Upper lobe of left lung (tissue), 6 donors: ENCODE results near the gene ZCWPW1. TPM values are rescaled to one million over a fixed set of nuclear protein-coding genes. Genes with fewer than 3 reads are reported as not detected.
"Not testable (repeated sequence)": the region's sequence is repeated elsewhere in the genome, so short reads cannot be mapped to it uniquely, and the experiment has no call there.

Source experiments
- ATAC-seq, 2 donors: fragments of 200-7000 bp; cut with Tn5 transposase; one replicate each; pipeline ENCODE4 v1.9.1; 2022; ENCODE audit warnings: mild to moderate bottlenecking in 2 of 2, moderate library complexity in 2 of 2; ENCODE audit not compliant: low FRiP score in 2 of 2
- DNase-seq, 2 donors: peaks; one replicate each; pipeline ENCODE4 v3.0.0-alpha.2; 2019 to 2020
- H3K27ac ChIP-seq, 4 donors: fragments of 200-600 bp; sonication (generic); one replicate each; pipeline ENCODE4 v1.5.1; 2016 to 2019
- H3K27me3 ChIP-seq, 4 donors: fragments of 200-600 bp; sonication (generic); one replicate each; pipeline ENCODE4 v1.5.1; 2017 to 2019
- H3K36me3 ChIP-seq, 4 donors: fragments of 200-600 bp; sonication (generic); one replicate each; pipeline ENCODE4 v1.5.1; 2016 to 2019
- H3K4me1 ChIP-seq, 4 donors: fragments of 200-600 bp; sonication (generic); one replicate each; pipeline ENCODE4 v1.5.1; 2018 to 2019
- H3K4me3 ChIP-seq, 4 donors: fragments of 200-600 bp; sonication (generic); one replicate each; pipeline ENCODE4 v1.5.1; 2017 to 2019; ENCODE audit warnings: mild to moderate bottlenecking in 2 of 4, moderate library complexity in 1 of 4
- H3K9me3 ChIP-seq, 4 donors: fragments of 200-600 bp; sonication (generic); one replicate each; pipeline ENCODE4 v1.5.1; 2018 to 2019
- EP300 ChIP-seq, 4 donors: sonication (generic); formaldehyde crosslinking; IDR thresholded peaks; one replicate each; pipeline ENCODE4 v1.5.1; 2017; ENCODE audit warnings: antibody characterized with exemption in 4 of 4, control low read depth in 2 of 4
- POLR2A ChIP-seq, 4 donors: fragments of 450-650 bp; IDR thresholded peaks; one replicate each; pipeline ENCODE4 v1.5.1; 2016 to 2017; ENCODE audit warnings: antibody characterized with exemption in 4 of 4, mild to moderate bottlenecking in 2 of 4
- POLR2AphosphoS5 ChIP-seq, 2 donors: sonication (generic); formaldehyde crosslinking; IDR thresholded peaks; one replicate each; pipeline ENCODE4 v1.5.1; 2017; ENCODE audit warnings: antibody characterized with exemption in 2 of 2
- WGBS, 2 donors: methylation state at CpG; one replicate each; pipeline ENCODE4 v1.1.5; 2017 to 2018; 5-methylcytosine and 5-hydroxymethylcytosine counted together
- total RNA-seq, 6 donors: library from RNA; depleted of rRNA in 4 of 6; stranded (reverse); fragments of >200 nt in 4 of 6; gene quantifications; one replicate each; pipeline versions ENCODE4 v1.1.0 to v1.2.1, GENCODE V29; 2016 to 2021
- TF ChIP-seq, protein P1 (sequence below), 6 experiments: fragments of 450-650 bp in 4 of 6; fragments of 200-600 bp in 2 of 6; sonication (generic) in 2 of 6; IDR thresholded peaks; one replicate each; pipeline ENCODE4 v1.5.1; 2016 to 2019; ENCODE audit warnings: antibody characterized with exemption in 6 of 6
- donor health status: DM: no; HTN: no; CAD: no; lungs with moderate emphysema.
- donor health status: DM: no; HTN: yes; CAD: no; lungs with severe emphysema.

Gene ZCWPW1
- total RNA-seq, 6 donors from 2014 or later: 3.8 to 6.3 (median 5.2) TPM

- no peak for DNase-seq
- peaks cover 9 to 36% (median 11%) of the 10 kb centered on the region in 4 donors for H3K36me3 ChIP-seq
These were observed 61.9 kb downstream of the ZCWPW1 start for GRCh38 chr7:100366411-100367250.

DNA sequence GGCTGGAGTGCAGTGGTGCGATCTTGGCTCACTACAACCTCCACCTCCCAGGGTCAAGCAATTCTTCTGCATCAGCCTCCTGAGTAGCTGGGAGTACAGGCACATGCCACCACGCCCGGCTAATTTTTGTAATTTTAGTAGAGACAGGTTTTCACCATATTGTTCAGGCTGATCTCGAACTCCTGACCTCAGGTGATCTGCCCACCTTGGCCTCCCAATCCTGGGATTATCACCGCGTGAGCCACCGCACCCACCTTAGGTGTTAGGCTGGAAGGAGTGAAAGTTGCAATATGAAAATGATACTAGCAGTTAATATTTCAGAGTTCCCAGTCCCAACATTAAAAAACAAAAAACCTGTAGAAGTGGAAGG, 62.5 kb downstream of the ZCWPW1 start:
- not testable (repeated sequence) for H3K4me3 ChIP-seq, ATAC-seq, H3K9me3 ChIP-seq, H3K27me3 ChIP-seq, DNase-seq
- Histone ChIP-seq H3K27ac (peak overlapping the region; percentile 38 to 79 (median 54)), H3K36me3 (peaks cover 15 to 42% (median 17%) of the 10 kb centered on the region in 4 donors), H3K4me1 (peaks cover 0 to 15% (median 8%) of the 10 kb centered on the region in 4 donors)
- WGBS, 2 donors: 91 to 95% methylated on average over 7 of the region's 7 CpGs

More at GRCh38 chr7:100366411-100367250, 61.9 kb downstream of the ZCWPW1 start:
- TF ChIP-seq POLR2AphosphoS5 (IDR thresholded peaks at IDR 0.05) (no peak), POLR2A (IDR thresholded peaks at IDR 0.05) (no peak), EP300 (IDR thresholded peaks at IDR 0.05) (no peak)
- TF ChIP-seq, protein P1, sequence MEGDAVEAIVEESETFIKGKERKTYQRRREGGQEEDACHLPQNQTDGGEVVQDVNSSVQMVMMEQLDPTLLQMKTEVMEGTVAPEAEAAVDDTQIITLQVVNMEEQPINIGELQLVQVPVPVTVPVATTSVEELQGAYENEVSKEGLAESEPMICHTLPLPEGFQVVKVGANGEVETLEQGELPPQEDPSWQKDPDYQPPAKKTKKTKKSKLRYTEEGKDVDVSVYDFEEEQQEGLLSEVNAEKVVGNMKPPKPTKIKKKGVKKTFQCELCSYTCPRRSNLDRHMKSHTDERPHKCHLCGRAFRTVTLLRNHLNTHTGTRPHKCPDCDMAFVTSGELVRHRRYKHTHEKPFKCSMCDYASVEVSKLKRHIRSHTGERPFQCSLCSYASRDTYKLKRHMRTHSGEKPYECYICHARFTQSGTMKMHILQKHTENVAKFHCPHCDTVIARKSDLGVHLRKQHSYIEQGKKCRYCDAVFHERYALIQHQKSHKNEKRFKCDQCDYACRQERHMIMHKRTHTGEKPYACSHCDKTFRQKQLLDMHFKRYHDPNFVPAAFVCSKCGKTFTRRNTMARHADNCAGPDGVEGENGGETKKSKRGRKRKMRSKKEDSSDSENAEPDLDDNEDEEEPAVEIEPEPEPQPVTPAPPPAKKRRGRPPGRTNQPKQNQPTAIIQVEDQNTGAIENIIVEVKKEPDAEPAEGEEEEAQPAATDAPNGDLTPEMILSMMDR (IDR thresholded peaks at IDR 0.05): no peak
- Histone ChIP-seq H3K4me1 (peaks cover 0 to 15% (median 9%) of the 10 kb centered on the region in 4 donors), H3K27ac (peak overlapping the region in 3 of 4 donors; percentile 38 to 79 (median 69)), H3K9me3 (no peaks in the 10 kb centered on the region), H3K27me3 (no peaks in the 10 kb centered on the region), H3K4me3 (no peak overlapping the region)
- 80 to 83% methylated on average over 13 to 16 of the region's 16 CpGs for WGBS, 2 donors
- ATAC-seq: no peak

- Histone ChIP-seq H3K27ac (no peak overlapping the region), H3K4me3 (no peak overlapping the region), H3K36me3 (peaks cover 23 to 57% (median 31%) of the 10 kb centered on the region in 4 donors), H3K4me1 (peaks cover 0 to 10% (median 5%) of the 10 kb centered on the region in 4 donors), H3K9me3 (no peaks in the 10 kb centered on the region), H3K27me3 (no peaks in the 10 kb centered on the region)
- no peak for ATAC-seq
- no peak for DNase-seq
- TF ChIP-seq EP300 (IDR thresholded peaks at IDR 0.05) (no peak), POLR2A (IDR thresholded peaks at IDR 0.05) (no peak), POLR2AphosphoS5 (IDR thresholded peaks at IDR 0.05) (no peak)
- TF ChIP-seq, protein P1 (IDR thresholded peaks at IDR 0.05): no peak
- 78 to 94% methylated on average over 6 of the region's 6 CpGs for whole genome bisulfite sequencing, 2 donors
These were observed 64.0 kb downstream of the ZCWPW1 start for GRCh38 chr7:100364480-100364879.

GRCh38 chr7:100363797-100364196, 64.7 kb downstream of the ZCWPW1 start:
- H3K36me3 ChIP-seq: peaks cover 30 to 64% (median 38%) of the 10 kb centered on the region in 4 donors
- not testable (repeated sequence) for H3K4me3 ChIP-seq, H3K4me1 ChIP-seq, H3K27ac ChIP-seq, DNase-seq, ATAC-seq, H3K9me3 ChIP-seq, H3K27me3 ChIP-seq
- 98% methylated on average over 7 of the region's 7 CpGs for WGBS, 2 donors

GRCh38 chr7:100363098-100363497, 65.4 kb downstream of the ZCWPW1 start:
- Histone ChIP-seq H3K36me3 (peaks cover 31 to 71% (median 44%) of the 10 kb centered on the region in 4 donors), H3K9me3 (no peaks in the 10 kb centered on the region)

More at GRCh38 chr7:100363098-100363497, 65.4 kb downstream of the ZCWPW1 start:
- Histone ChIP-seq H3K27ac (no peak overlapping the region), H3K4me3 (no peak overlapping the region), H3K27me3 (no peaks in the 10 kb centered on the region), H3K4me1 (peaks cover 0 to 6% (median 5%) of the 10 kb centered on the region in 4 donors)
- no peak for TF ChIP-seq EP300 (IDR thresholded peaks at IDR 0.05)
- no peak for TF ChIP-seq POLR2AphosphoS5 (IDR thresholded peaks at IDR 0.05)
- TF ChIP-seq POLR2A (IDR thresholded peaks at IDR 0.05): no peak
- TF ChIP-seq, protein P1 (IDR thresholded peaks at IDR 0.05): no peak
- ATAC-seq (no peak), DNase-seq (no peak)
